Amniotic epithelial cell (primary cell): ENCODE data around the gene DIP2C.

Experiments
- DNase-seq: peaks from one replicate; pipeline ENCODE4 v3.0.0-alpha.2; 2010; ENCODE audit warnings: low read depth

Gene DIP2C

DNA sequence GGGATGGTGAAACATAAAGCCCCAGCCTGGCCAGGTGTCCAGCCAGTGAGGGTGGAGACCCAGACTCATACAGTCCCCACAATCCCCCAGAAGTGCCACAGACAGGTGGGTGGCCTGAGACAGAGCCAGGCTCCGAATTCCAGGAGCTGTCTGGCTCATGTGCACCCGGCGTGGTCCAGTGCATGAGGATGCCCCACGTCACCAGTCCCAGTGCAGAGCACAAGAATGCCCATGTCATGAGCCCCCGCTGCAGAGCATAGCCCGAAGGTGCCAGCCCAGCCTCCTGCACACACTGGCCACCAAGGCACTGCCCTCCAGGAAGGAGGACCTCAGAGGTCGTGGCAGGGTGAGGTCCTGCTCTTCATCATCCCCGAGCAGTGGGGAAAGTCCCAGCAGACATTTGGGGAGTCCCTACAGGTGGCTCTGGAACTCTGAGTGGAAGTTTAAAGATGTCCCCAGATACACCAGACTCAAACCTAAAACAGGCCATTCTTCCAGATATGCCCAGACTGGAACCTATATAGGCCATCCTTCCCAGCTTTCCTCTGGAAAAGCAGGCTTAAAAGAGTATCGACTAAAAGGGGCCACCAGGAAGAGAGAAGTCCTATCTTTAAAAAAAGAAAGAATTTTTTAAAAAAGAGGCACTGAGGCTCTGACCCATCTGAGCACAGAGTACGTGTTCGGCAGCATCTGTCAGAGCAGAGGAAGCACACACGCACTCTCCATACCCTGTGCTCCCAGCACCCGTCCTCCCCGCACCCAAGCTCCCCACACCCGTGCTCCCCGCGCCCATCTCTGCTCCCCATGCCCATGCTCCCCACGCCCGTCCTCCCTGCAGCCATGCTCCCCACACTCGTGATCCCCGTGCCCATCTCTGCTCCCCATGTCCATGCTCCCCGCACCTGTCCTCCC, 11.5 kb downstream of the DIP2C start:
- DNase-seq = no peak

DNA sequence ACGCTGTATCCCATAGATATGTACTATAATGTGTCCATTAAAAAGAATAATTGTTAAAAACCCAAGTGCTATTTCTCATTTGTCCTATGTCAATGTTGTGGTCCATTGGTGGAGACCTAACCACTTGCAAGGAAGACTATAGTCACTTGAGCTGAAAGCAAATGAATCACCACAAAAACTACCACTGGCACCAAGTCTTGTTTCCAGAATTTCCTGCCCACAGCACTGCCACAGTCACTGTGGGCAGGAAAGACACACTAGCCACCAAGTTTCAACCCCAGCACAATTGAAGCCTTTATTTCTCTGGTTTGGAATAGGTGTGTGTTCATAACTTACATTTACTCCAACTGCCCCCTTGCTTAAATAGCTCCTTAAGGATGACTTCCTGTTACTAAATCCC, 12.4 kb downstream of the DIP2C start:
- no peak for DNase-seq

DNA sequence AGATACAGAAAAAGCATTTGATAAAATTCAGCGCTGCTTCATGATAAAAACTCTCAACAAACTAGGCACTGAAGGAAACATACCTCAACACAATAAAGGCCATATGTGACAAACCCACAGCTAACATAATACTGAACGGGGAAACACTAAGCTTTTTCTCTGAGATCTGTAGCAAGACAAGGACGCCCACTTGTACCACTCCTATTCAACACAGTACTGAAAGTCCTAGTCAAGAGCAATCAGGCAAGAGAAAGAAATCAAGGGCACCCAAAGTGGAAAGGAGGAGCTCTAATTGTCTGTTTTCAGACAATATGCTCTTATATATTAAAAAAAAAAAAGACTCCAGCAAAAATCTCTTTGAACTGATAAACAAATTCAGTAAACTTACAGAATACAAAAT, 13.3 kb downstream of the DIP2C start:
- DNase-seq = no peak

DNA sequence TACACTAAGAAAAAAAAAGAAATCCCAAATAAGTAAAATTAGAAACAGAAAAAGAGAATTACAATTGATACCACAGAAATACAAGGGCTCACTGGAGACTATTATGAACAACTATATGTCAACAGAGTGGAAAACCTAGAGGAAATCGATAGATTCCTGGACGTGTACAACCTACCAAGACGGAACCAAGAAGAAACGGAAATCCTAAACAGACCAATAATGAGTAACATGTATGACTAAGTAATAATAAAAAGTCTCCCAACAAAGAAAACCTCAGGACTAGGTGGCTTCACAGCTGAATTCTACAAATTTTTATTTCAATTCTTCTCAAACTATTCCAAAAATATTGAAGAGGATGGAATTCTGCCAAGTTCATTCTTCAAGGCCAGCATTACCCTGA, 13.9 kb downstream of the DIP2C start:
- DNase-seq = no peak

DNA sequence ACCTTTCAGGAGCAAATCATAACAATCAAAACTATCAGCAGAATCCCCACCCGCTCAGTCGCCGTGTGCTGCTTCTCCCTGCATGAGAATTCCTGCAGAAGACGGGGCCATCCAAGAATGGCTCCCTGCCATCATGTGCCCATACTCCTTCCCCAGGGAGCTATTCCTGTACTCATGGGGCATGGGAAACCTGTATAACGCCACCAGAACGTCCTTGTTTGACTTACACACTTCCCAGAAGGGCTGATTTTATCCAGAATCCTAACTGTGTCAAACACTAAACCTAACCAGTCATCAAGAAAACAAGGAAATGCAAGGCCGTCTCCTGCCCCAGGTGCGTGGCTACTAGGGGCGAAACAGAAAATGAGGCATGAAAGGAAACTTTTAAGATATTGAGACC, 16.0 kb downstream of the DIP2C start:
- no peak for DNase-seq

DNA sequence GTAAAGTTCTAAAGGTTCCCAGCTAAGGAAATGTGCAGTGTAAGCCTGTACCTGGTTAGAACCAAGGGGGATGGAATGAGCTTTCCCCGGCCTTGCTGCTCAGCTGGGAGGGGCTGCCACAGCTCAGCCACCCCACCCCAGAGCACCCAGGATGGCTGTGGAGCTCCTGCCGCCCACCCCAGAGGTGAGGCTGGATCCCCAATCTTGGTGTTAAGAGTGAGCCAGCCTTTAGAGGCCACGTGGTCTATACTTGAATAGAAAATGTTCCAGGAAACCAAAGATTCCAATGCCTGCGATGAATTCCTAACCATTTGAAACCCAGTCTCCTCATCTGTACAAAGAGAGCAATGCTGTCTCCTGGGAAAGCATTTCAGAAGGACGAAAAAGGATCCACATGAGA, 16.5 kb downstream of the DIP2C start:
- DNase-seq = no peak

DNA sequence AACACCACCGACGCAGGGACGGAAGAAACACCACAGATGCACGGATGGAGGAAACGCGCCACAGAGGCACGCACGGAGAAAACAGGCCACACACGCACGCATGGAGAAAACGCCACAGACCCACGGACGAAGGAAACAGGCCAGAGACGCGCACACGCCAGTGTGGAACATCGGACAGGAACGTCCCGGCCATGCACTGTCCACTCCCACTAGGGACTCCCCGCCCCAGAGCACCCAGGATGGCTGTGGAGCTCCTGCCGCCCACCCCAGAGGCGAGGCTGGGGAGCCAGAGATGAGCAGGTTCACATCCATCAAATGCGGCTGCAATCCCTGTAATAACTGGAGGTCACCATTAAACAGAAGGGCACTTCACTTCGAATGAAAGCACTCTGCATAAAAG, 17.3 kb downstream of the DIP2C start:
- DNase-seq = no peak

DNA sequence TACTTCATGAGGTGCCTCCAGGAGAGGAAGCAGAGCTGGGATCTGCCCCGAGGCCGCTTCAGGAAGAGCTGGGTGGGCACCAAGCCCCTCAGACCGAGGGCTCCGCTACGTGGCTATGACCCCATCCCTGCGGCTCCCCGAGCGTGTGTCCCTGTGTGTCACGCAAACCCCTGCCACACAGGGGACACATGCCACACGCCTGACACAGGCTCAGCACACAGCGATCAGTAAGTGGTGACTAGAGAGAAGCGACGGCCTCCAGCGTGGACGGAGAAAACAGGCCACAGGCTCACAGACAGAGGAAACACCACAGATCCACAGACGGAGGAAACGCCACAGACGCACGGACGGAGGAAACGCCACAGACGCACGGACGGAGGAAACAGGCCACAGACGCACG, 18.5 kb downstream of the DIP2C start:
- DNase-seq = no peak

DNA sequence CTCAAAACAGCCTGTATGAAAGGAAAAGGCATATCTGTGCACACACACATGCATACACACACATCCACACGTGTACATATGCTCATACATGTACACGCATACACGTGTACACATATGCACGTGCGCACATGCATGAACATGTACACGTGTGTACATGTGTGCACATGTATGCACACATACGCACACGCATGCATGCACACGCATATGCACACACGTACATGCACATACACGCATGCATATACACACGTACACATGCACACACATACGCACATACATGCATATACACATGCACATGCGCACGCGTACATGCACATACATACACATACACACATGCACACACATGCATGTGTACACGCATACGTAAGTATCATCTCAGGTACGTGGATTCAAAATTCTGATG, 19.4 kb downstream of the DIP2C start:
- no peak for DNase-seq

DNA sequence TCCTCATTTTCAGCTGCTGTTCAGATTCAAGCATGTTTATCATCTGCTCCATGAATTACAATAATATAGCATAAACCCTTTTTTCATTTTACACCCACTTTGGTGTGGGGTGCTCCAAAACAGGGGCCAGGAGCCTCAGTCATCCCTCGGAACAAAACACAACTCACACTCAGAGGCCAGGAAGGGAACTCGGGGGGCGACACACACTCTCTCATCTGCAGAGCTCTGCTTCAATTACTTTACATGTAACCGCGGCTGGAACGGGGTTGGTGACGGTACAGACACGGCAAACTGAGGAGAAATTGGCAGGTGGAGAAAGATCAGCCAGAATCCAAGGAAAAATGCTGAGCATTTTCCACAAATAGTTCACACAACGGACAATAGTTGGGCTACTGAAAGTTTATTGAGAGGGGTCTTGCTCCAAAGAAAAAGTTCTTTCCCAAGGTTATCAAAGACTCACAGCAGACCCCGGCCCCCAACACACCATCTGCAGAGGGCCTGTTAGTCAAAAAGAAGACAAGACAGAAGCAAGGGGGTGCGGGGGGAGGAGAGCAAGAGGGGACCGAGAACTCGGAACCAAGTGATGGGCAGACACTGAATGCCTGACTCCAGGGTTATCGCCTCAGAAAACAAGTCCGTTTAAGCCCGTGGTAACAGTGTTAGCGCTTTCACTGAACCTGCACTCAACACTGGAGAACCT, 20.5 kb downstream of the DIP2C start:
- no peak for DNase-seq

DNA sequence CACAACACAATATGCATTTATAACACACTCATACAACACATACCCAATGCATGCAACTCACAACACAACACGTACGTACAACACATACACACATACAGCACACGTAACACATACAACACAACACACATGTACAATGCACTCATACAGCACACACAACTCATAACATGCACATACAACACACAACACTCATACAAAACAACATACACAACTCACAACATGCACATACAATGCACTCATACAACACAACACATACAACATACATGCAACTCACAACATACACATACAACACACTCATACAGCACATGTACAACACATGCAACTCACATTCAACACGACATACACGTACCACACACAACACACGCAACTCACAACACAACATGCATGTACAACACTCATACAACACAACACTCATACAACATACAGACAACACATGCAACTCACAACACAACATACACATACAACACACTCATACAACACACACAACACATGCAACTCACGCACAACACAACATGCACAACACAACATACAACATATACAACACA, 21.8 kb downstream of the DIP2C start:
- DNase-seq = no peak

DNA sequence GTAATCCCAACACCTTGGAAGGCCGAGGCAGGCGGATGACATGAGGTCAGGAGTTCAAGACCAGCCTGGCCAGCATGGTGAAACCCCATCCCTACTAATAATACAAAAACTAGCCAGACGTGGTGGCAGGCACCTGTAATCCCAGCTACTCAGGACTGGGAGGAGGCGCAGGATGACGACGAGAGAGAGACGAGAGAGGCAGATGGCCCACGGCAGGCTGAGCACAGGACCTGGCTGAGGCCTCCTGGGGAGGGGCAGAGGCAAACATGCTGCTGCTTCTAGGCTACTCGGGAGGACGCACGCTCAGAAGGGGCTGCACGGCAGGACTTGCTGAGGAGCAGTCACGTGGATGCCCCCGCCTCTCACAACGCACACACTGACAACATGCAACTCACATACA, 22.4 kb downstream of the DIP2C start:
- no peak for DNase-seq

DNA sequence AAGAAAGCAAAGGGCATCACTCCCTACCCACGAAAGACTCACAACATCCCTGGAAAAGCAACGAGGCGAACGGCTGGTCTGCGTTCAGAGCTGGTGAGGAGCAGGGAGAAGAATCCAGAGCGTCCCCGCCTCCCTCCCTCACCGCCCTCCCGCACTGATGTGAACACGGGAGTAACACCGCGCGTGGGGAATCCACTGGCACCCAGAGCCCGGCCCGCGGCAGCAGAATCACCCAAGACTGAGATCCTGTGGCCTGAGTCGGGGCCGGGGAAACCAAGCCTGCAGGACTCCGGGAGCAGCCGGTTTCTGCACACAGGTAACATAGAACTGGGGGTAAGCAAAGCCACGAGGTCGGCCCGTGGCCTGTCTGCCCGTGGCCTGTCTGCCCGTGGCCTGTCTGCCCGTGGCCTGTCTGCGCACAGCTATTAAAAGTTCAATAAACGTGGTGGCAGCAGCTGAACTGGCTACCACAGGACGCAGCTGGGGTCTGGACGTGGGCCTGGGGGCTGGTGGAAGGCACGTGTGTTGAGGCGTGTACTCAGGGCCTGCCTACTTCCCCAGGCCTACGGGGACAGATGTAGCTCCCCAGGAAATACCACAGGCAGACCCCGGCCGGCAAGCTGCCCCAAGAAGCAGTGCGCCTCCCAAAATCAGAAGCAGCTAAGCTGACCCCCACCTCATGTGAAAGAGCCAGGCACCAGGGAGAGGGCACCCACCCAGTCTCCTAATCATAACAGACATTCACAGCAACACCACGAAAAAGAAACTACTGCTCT, 23.0 kb downstream of the DIP2C start:
- DNase-seq = no peak

DNA sequence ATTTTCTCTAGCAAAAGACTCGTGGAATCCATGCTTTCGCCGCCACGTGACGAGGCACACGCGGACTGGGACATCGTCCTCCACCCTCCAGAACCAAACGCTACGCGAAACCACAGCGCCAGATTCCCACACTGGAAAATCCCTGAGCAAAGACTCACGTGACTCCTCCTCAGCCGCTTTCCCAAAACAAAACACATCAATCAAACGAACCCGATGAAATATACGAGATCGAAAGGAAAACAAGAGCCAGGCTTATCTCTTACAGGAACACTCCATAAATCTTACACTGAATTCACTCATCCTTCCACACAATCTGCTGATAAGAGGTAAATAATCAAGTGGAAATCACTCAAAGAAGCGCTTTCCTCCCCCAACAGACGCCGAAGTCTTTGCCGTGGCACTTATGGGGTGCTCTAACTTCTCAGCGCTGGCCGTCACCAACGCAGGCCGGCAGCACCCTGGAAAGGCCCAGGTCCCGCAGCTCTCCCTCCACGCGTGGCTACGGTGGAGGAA, 23.8 kb downstream of the DIP2C start:
- peak; percentile 96 for DNase-seq

DNA sequence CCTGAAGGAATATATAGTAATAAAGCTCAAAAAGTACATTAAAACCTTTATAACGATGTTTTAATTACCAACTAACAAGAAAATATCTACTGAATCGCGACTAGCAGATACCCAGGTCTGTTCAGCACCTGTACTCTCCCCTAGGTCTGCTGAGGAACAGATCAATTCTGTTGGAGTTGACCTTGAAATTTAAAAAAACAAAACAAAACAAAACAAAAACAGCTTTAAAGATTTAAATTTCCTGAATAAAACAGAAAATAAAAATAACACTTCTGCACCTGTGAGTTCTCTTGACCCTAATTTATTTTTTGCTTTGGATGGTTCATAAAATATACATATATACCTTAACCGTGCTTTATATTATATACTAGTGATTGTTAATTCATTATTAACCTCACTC, 24.6 kb downstream of the DIP2C start:
- DNase-seq = no peak

DNA sequence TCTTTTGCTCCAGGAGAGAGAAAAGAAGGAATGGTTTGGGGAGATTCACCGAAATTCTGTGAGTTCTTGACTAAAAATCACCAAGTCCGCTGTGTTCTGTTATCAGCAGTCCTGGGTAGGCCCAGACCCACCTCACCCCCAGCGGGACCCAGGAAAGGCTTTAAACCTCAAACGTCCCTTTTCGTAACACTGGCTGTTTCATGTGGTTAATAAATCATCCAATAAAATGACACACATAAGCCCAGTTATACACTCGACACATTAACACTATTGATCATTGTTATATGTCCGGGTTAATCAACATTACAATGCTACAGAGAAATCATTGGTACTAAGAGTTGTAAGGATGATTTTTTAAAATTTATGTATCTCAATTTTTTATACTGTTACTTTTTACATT, 25.2 kb downstream of the DIP2C start:
- DNase-seq = no peak

DNA sequence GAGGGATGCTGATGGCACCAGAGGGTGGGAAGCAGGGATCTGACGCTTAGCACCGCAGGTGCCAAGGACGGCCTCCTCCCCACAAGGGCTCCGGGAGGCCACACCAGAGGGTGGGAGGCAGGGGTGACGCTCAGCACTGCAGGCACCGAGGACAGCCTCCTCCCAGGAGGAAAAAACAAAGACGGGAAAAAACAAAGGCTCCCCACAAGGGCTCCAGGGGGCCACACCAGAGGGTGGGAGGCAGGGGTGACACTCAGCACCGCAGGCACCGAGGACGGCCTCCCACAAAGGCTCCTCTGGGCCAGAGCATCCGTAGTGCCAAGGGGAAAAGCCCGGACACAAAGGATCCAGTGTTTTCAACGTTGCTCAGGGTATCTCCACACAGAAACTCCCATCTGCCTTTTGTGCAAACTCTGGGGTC, 25.6 kb downstream of the DIP2C start:
- DNase-seq = no peak

DNA sequence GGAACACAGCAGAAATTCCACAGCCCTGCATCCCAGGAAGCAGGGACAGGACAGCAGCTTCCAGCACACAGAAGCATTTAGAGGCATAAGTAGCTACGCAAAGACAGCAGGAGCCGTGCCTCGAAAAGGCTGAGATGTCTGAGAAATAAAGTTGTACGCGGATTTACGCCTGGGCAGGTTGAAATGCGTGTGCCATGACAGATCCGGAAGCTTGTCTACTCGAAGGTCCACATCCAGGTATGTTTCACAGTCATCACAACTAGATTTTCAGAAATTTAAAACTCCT, 26.1 kb downstream of the DIP2C start:
- no peak for DNase-seq

DNA sequence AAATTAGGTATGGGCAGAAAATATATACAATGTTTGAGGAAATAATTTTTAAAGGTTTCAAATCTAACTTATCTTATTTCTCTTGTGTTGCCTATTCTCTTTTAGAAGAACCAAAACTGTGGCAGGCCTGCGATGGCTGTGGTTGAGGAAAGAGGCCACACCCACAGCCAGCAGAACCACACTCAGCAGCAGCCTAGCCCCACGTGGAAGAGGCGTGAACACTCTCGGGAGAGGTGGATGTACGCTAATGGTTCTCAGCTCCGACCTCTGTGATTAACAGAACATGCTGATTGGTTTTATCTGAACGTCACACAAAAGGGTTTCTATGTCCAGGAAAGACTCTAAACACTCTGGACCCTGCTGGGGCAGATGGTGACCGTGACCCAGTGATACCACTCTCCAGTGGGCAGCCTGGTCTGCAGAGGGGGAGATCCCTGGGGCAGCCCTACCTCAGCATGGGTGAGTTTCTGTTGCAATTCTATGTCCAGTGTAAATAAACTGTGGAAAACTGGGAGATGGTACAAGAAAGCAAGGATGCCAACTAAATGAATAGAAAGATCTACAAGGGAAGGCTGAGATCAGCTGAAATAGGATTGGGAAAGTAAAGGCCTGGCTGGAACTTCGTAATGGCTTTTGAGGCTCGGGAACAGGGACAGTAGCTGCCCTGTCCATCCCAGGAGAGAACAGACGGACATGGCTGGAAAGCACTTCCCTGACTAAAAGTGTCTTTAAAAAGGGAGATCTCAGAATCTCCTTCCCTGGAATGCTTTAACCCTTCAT, 26.6 kb downstream of the DIP2C start:
- DNase-seq = no peak

DNA sequence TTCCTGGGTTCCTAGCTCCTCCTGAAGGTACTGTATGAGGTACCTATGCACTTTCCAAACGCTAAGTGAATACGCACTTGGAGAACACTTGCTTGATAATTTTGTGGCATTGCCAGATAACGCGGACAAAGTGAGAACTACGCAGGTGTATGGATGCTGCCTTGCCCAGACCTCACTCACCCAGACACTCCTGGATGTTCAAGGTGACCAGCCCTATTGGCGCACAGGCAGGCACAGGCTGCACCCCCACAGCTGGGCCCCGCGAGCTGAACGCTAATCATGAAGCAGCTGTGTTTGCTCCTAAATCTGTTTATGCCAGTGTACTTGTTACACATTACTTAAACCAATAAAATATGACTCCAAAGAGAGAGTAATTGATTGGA, 27.3 kb downstream of the DIP2C start:
- no peak for DNase-seq

DNA sequence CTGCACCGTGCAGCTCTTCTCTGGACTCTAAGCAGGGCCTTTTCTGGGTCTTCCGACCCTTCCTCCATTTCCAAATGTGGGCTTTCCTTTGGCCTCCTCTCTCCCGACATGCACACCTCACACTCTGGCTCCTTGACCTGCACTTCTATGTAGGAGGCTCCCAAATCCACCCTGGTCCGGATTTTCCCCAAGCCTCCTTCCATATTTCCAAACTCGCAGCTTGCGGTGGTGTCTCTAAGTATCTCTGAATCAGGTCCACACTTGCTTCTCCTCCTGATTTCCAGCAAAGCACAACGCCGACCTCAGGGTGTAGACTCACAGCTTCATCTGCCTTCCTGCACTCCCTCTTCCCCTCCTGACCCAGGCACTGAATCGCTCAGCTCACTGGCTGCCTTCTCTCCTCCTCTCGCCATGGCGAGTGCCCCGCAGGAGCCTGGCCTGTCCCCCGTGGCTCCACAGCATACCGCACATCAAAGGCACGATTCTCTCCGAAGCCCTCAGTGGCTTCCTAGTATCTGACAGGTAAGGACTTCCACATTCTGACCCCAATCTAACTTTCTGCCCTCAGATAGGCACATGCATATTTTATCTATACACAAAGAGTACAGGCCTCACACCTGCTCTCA, 27.8 kb downstream of the DIP2C start:
- no peak for DNase-seq
